Ovary (tissue), 3 donors: ENCODE data around the gene NELFA.
"Not testable (repeated sequence)": the region's sequence is repeated elsewhere in the genome, so short reads cannot be mapped to it uniquely, and the experiment has no call there.

Source experiments
- POLR2A ChIP-seq: fragments of 450-650 bp; IDR thresholded peaks from one replicate; pipeline ENCODE4 v1.6.1; 2017; ENCODE audit warnings: antibody characterized with exemption, mild to moderate bottlenecking, moderate library complexity
- TF ChIP-seq, protein P1 (sequence below), 3 donors: fragments of 450-650 bp in 2 of 3; fragments of 200-600 bp in 1 of 3; IDR thresholded peaks; one replicate each; pipeline versions ENCODE4 v1.5.1 to v1.8.0; 2016 to 2022; ENCODE audit warnings: antibody characterized with exemption in 3 of 3, mild to moderate bottlenecking in 1 of 3
- donor health status: DM: no; HTN: no; CAD: no.

GRCh38 chr4:2027120-2027519, 18.3 kb upstream of the NELFA start:
- TF ChIP-seq, protein P1, sequence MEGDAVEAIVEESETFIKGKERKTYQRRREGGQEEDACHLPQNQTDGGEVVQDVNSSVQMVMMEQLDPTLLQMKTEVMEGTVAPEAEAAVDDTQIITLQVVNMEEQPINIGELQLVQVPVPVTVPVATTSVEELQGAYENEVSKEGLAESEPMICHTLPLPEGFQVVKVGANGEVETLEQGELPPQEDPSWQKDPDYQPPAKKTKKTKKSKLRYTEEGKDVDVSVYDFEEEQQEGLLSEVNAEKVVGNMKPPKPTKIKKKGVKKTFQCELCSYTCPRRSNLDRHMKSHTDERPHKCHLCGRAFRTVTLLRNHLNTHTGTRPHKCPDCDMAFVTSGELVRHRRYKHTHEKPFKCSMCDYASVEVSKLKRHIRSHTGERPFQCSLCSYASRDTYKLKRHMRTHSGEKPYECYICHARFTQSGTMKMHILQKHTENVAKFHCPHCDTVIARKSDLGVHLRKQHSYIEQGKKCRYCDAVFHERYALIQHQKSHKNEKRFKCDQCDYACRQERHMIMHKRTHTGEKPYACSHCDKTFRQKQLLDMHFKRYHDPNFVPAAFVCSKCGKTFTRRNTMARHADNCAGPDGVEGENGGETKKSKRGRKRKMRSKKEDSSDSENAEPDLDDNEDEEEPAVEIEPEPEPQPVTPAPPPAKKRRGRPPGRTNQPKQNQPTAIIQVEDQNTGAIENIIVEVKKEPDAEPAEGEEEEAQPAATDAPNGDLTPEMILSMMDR (IDR thresholded peaks at IDR 0.05): not testable (repeated sequence)
- not testable (repeated sequence) for TF ChIP-seq POLR2A
